DOHH2 (cell line): ENCODE results near the gene ARHGEF16.

Experiments used
- H3F3A ChIP-seq: fragments of 200-600 bp; sonication (generic), shearing (Covaris generic); 2 replicates; pipeline ENCODE4 v1.6.0; 2016; ENCODE audit warnings: antibody characterized with exemption, mild to moderate bottlenecking; ENCODE audit not compliant: control insufficient read depth, insufficient read depth
- H3K27ac ChIP-seq: fragments of 200-600 bp; sonication (generic); 2 replicates; pipeline ENCODE4 v1.5.1; 2014; ENCODE audit warnings: low read depth, mild to moderate bottlenecking, low read length, moderate library complexity
- H3K27me3 ChIP-seq: fragments of 200-600 bp; sonication (generic); 2 replicates; pipeline ENCODE4 v1.6.1; 2014; ENCODE audit warnings: mild to moderate bottlenecking, low read length, mixed read lengths; ENCODE audit not compliant: control insufficient read depth
- H3K36me3 ChIP-seq: fragments of 200-600 bp; sonication (generic); 2 replicates; pipeline ENCODE4 v1.6.1; 2014; ENCODE audit warnings: mild to moderate bottlenecking, low read length, moderate library complexity, mixed read lengths; ENCODE audit not compliant: control insufficient read depth
- H3K4me1 ChIP-seq: fragments of 200-600 bp; sonication (generic); 2 replicates; pipeline ENCODE4 v1.6.1; 2014; ENCODE audit warnings: mild to moderate bottlenecking, low read length, mixed read lengths; ENCODE audit not compliant: control insufficient read depth
- H3K4me2 ChIP-seq: fragments of 200-600 bp; sonication (generic); 2 replicates; pipeline ENCODE4 v1.6.0; 2014; ENCODE audit warnings: mild to moderate bottlenecking, low read length, moderate library complexity
- H3K4me3 ChIP-seq: fragments of 200-600 bp; sonication (generic); 2 replicates; pipeline ENCODE4 v1.5.1; 2014; ENCODE audit warnings: mild to moderate bottlenecking, low read length, mixed read lengths
- H3K79me2 ChIP-seq: fragments of 200-600 bp; sonication (generic); 2 replicates; pipeline ENCODE4 v1.6.1; 2014; ENCODE audit warnings: mild to moderate bottlenecking, low read length, mixed read lengths; ENCODE audit not compliant: control insufficient read depth
- H3K9me2 ChIP-seq: fragments of 200-600 bp; sonication (generic); replicated peaks from 2 replicates; pipeline ENCODE4 v1.6.1; 2014; ENCODE audit warnings: mild to moderate bottlenecking, low read length, mixed read lengths; ENCODE audit not compliant: control insufficient read depth
- H3K9me3 ChIP-seq: fragments of 200-600 bp; sonication (generic); 2 replicates; pipeline ENCODE4 v1.6.1; 2014; ENCODE audit warnings: antibody characterized with exemption, low read length, mixed read lengths; ENCODE audit not compliant: control insufficient read depth, insufficient read depth
- H4K20me1 ChIP-seq: fragments of 200-600 bp; sonication (generic); 2 replicates; pipeline ENCODE4 v1.6.0; 2014; ENCODE audit warnings: low read depth, mild to moderate bottlenecking, antibody characterized with exemption, low read length, moderate library complexity; ENCODE audit not compliant: control insufficient read depth, insufficient read depth
- CTCF ChIP-seq: fragments of 200-600 bp; sonication (generic); IDR thresholded peaks from one replicate; pipeline ENCODE4 v1.5.1; 2014; ENCODE audit warnings: antibody characterized with exemption, mild to moderate bottlenecking, low read depth, low read length; ENCODE audit not compliant: poor library complexity, severe bottlenecking
- EZH2phosphoT487 ChIP-seq: fragments of 200-600 bp; sonication (generic); IDR thresholded peaks from 2 replicates; pipeline ENCODE4 v1.6.1; 2017; ENCODE audit warnings: borderline replicate concordance, mild to moderate bottlenecking, antibody characterized with exemption, low read length, moderate library complexity, mixed read lengths

Gene ARHGEF16

DNA sequence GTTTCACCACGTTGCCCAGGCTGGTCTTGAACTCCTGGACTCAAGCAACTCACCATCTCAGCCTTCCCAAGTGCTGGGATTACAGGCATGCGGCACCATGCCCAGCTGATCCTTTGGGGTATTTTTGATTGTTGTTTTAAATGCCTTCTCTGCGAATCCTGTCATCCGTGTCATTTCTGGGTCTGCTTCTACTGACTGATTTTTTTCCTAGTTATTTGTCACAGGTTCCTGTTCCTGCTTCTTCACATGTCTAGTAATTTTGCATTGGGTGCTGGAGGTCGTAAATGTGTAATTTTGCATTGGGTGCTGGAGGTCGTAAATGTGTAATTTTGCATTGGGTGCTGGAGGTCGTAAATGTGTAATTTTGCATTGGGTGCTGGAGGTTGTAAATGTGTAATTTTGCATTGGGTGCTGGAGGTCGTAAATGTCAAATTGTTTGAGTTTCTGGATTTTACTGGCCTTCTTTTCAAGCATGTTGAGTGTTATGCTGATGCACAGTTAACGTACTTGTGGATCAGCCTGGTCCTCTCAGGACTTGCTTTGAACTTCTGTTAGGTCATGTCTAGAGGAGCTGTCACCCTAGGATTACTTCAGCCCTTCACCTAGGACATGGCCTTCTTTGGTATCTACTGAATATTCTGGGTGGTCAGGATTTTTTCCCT is 4.1 kb upstream of the ARHGEF16 start:
- Histone ChIP-seq H3K9me3 (0 out of 2 replicates have a peak, but pooled peaks cover 6% of the 10 kb centered on the region), H3K36me3 (no peaks in the 10 kb centered on the region), H3K9me2 (no peaks in the 10 kb centered on the region), H4K20me1 (0 out of 2 replicates have a peak, but pooled peaks cover 3% of the 10 kb centered on the region), H3F3A (no peaks in the 10 kb centered on the region), H3K27me3 (peaks cover 4% of the 10 kb centered on the region), H3K79me2 (no peaks in the 10 kb centered on the region), H3K27ac (no peak overlapping the region), H3K4me1 (peaks cover 11% of the 10 kb centered on the region; the same call in 1 of the 2 replicates), H3K4me3 (no peak overlapping the region), H3K4me2 (no peak overlapping the region)
- TF ChIP-seq EZH2phosphoT487 (no peak), CTCF (no peak)

GRCh38 chr1:3450983-3451382 is 3.5 kb upstream of the ARHGEF16 start:
- H3F3A ChIP-seq = no peaks in the 10 kb centered on the region
- H3K79me2 ChIP-seq = no peaks in the 10 kb centered on the region
- no peak overlapping the region for H3K4me2 ChIP-seq
- H3K4me1 ChIP-seq = peaks cover 11% of the 10 kb centered on the region; the same call in 1 of the 2 replicates
- H3K9me3 ChIP-seq = 0 out of 2 replicates have a peak, but pooled peaks cover 6% of the 10 kb centered on the region
- H3K27ac ChIP-seq = no peak overlapping the region
- H4K20me1 ChIP-seq = 0 out of 2 replicates have a peak, but pooled peaks cover 3% of the 10 kb centered on the region
- TF ChIP-seq EZH2phosphoT487 (no peak), CTCF (no peak)
- H3K4me3 ChIP-seq = no peak overlapping the region
- peaks cover 4% of the 10 kb centered on the region for H3K27me3 ChIP-seq
- H3K36me3 ChIP-seq = no peaks in the 10 kb centered on the region
- no peaks in the 10 kb centered on the region for H3K9me2 ChIP-seq

- Histone ChIP-seq H3K4me3 (no peak overlapping the region), H3K36me3 (no peaks in the 10 kb centered on the region), H3K9me2 (no peaks in the 10 kb centered on the region), H3K79me2 (no peaks in the 10 kb centered on the region), H4K20me1 (0 out of 2 replicates have a peak, but pooled peaks cover 3% of the 10 kb centered on the region), H3F3A (no peaks in the 10 kb centered on the region), H3K4me2 (no peak overlapping the region), H3K27me3 (peaks cover 4% of the 10 kb centered on the region), H3K9me3 (0 out of 2 replicates have a peak, but pooled peaks cover 6% of the 10 kb centered on the region), H3K4me1 (peaks cover 11% of the 10 kb centered on the region; the same call in 1 of the 2 replicates), H3K27ac (no peak overlapping the region)
- no peak for TF ChIP-seq CTCF
- no peak for TF ChIP-seq EZH2phosphoT487
Measured at GRCh38 chr1:3451994-3452865, 2.2 kb upstream of the ARHGEF16 start.
